Middle frontal gyrus (tissue), 1 donor: ENCODE measurements around the gene ZNF574.

ENCODE experiments used
- DNase-seq: peaks from one replicate; pipeline ENCODE4 v3.0.0-alpha.2; 2015; ENCODE audit warnings: low spot score; ENCODE audit errors: extremely low spot score

ZNF574 gene

GRCh38 chr19:42123765-42124164 is 47.8 kb downstream of the ZNF574 start:
- DNase-seq: no peak

GRCh38 chr19:42124386-42124901 is 48.5 kb downstream of the ZNF574 start:
- DNase-seq: no peak

GRCh38 chr19:42125536-42125935 is 49.6 kb downstream of the ZNF574 start:
- DNase-seq: no peak

GRCh38 chr19:42126574-42126973 is 50.6 kb downstream of the ZNF574 start:
- no peak for DNase-seq

GRCh38 chr19:42129399-42130253 is 53.7 kb downstream of the ZNF574 start:
- DNase-seq: no peak

- no peak for DNase-seq
Measured at GRCh38 chr19:42130254-42130573, 54.2 kb downstream of the ZNF574 start.
